GM19452 (cell line): ENCODE measurements around the gene NPIPB2.
"Not testable (repeated sequence)": the region's sequence is repeated elsewhere in the genome, so short reads cannot be mapped to it uniquely, and the experiment has no call there.

Source experiments
- ATAC-seq: cut with Tn5 transposase; IDR thresholded peaks from one replicate; pipeline ENCODE4 v1.9.1; 2021; ENCODE audit not compliant: unreplicated experiment

Gene NPIPB2

GRCh38 chr16:11941945-11942344, at the start of gene NPIPB2:
TSS of gene NPIPB2 (minus strand) at chr16:11942045. CDS start at chr16:11942045, 0 bp downstream.
- not testable (repeated sequence) for ATAC-seq

- peak; percentile 58 for ATAC-seq
Observed at GRCh38 chr16:11990702-11991390, 49.0 kb upstream of the NPIPB2 start.

- no peak for ATAC-seq
Observed at GRCh38 chr16:11988258-11988978, 46.6 kb upstream of the NPIPB2 start.

GRCh38 chr16:11986521-11987057, 44.7 kb upstream of the NPIPB2 start:
- no peak for ATAC-seq

- no peak for ATAC-seq
Observed at GRCh38 chr16:11985250-11985649, 43.4 kb upstream of the NPIPB2 start.

GRCh38 chr16:11980136-11980844, 38.4 kb upstream of the NPIPB2 start:
- peak; percentile 46 for ATAC-seq

GRCh38 chr16:11979013-11979672, 37.3 kb upstream of the NPIPB2 start:
- no peak for ATAC-seq

GRCh38 chr16:11978080-11978479, 36.2 kb upstream of the NPIPB2 start:
- ATAC-seq = no peak

GRCh38 chr16:11977376-11978041, 35.7 kb upstream of the NPIPB2 start:
- no peak for ATAC-seq

- ATAC-seq = no peak
Observed at GRCh38 chr16:11976850-11977375, 35.1 kb upstream of the NPIPB2 start.

GRCh38 chr16:11973070-11973469, 31.2 kb upstream of the NPIPB2 start:
- ATAC-seq = no peak

- no peak for ATAC-seq
Observed at GRCh38 chr16:11972128-11972527, 30.3 kb upstream of the NPIPB2 start.

- ATAC-seq = not testable (repeated sequence)
Observed at GRCh38 chr16:11970292-11970691, 28.4 kb upstream of the NPIPB2 start.

GRCh38 chr16:11968577-11968976, 26.7 kb upstream of the NPIPB2 start:
- ATAC-seq = no peak

GRCh38 chr16:11967195-11967911, 25.5 kb upstream of the NPIPB2 start:
- no peak for ATAC-seq

- ATAC-seq = peak; percentile 33
Observed at GRCh38 chr16:11966173-11966572, 24.3 kb upstream of the NPIPB2 start.

GRCh38 chr16:11964761-11965551, 23.1 kb upstream of the NPIPB2 start, which contains the start of gene TNFRSF17:
TSS of gene TNFRSF17 (plus strand) at chr16:11965210. CDS start at chr16:11965325, 115 bp downstream.
- peak; percentile 71 for ATAC-seq

GRCh38 chr16:11963706-11964105, 21.9 kb upstream of the NPIPB2 start:
- ATAC-seq = no peak

- ATAC-seq = not testable (repeated sequence)
Observed at GRCh38 chr16:11962978-11963377, 21.1 kb upstream of the NPIPB2 start.
